K562 (cell line): ENCODE data around the gene A1CF. TPM values are rescaled to one million over a fixed set of nuclear protein-coding genes. Genes with fewer than 3 reads are reported as not detected.

ENCODE experiments used
- ATAC-seq: fragments of 200-7000 bp; cut with Tn5 transposase; 3 replicates; pipeline ENCODE4 v1.9.1; 2020; ENCODE audit warnings: moderate library complexity
- BruUV-seq: library from RNA; stranded (reverse); fragments of 400-500 nt; replicated peaks from 2 replicates; lab custom pipeline; 2021; lab: Mats Ljungman, UMichigan
- CTCF ChIA-PET: fragments of 300-600 bp; formaldehyde crosslinking; extraction: SDS; loops from one replicate; lab custom pipeline; 2021; ENCODE audit warnings: low intra/inter-chr PET ratio; lab: Yijun Ruan, JAX
- POLR2A ChIA-PET: fragments of 300-600, 350-650 bp; sonication (Branson Sonifier 250); formaldehyde crosslinking; extraction: SDS; loops from one replicate; lab custom pipeline; 2021; ENCODE audit warnings: antibody characterized with exemption, inconsistent platforms; lab: Yijun Ruan, JAX
- DNase-seq, 4 experiments: peaks; one replicate each; pipeline versions ENCODE4 v3.0.0 to v3.0.0-alpha.2; 2011 to 2018; ENCODE audit warnings: low spot score in 3 of 4, mixed read lengths in 3 of 4; ENCODE audit errors: extremely low read depth in 1 of 4
- FAIRE-seq: peaks from 2 replicates; lab custom pipeline; 2011; peaks lifted over from hg19 to GRCh38; lab: Jason Lieb, UNC
- H2AFZ ChIP-seq: 2 replicates; pipeline ENCODE4 v1.6.0; 2011; ENCODE audit warnings: low read depth, low read length, control low read depth, inconsistent platforms
- H3K27ac ChIP-seq: fragments of 200-600 bp; 3 replicates; pipeline ENCODE4 v1.8.0; 2011; ENCODE audit warnings: low read depth, mild to moderate bottlenecking, control low read depth, inconsistent platforms, low read length, moderate library complexity, mixed read lengths; ENCODE audit errors: extremely low read depth
- H3K27me3 ChIP-seq, 2 experiments: fragments of 300-600 bp in 1 of 2; 2 replicates in 1 of 2; 3 replicates in 1 of 2; pipeline versions ENCODE4 v1.6.0 to v1.8.0; 2011; ENCODE audit warnings: inconsistent platforms in 2 of 2, low read length in 2 of 2, mild to moderate bottlenecking in 1 of 2, mixed read lengths in 1 of 2, moderate library complexity in 1 of 2; ENCODE audit not compliant: control insufficient read depth in 2 of 2, insufficient read depth in 2 of 2
- H3K36me3 ChIP-seq: fragments of 300-600 bp; 3 replicates; pipeline ENCODE4 v1.8.0; 2011; ENCODE audit warnings: mild to moderate bottlenecking, low read length, inconsistent platforms; ENCODE audit not compliant: control insufficient read depth, insufficient read depth
- H3K4me1 ChIP-seq, 2 experiments: fragments of 200-600 bp in 1 of 2; replicated peaks in 1 of 2; 2 replicates in 1 of 2; 3 replicates in 1 of 2; pipeline versions ENCODE4 v1.5.1 to v1.8.0; 2011; ENCODE audit warnings: inconsistent platforms in 2 of 2, low read length in 2 of 2, mild to moderate bottlenecking in 1 of 2, mixed read lengths in 1 of 2, moderate library complexity in 1 of 2; ENCODE audit not compliant: control insufficient read depth in 2 of 2, insufficient read depth in 2 of 2
- H3K4me2 ChIP-seq: 2 replicates; pipeline ENCODE4 v1.6.1; 2011; ENCODE audit warnings: low read length, control low read depth, inconsistent platforms, mixed read lengths; ENCODE audit not compliant: insufficient read depth
- H3K4me3 ChIP-seq: fragments of 200-600 bp; sonication (generic), shearing (Covaris generic); 2 replicates; pipeline ENCODE4 v1.5.1; 2016; ENCODE audit warnings: control low read depth, inconsistent platforms
- H3K79me2 ChIP-seq: fragments of 200-600 bp; 3 replicates; pipeline ENCODE4 v1.8.0; 2011; ENCODE audit warnings: low read length, inconsistent platforms; ENCODE audit not compliant: control insufficient read depth, insufficient read depth
- H3K9ac ChIP-seq, 2 experiments: 2 replicates each; pipeline versions ENCODE4 v1.6.0 to v1.6.1; 2011; ENCODE audit warnings: low read depth in 2 of 2, low read length in 2 of 2, control low read depth in 1 of 2, inconsistent platforms in 1 of 2, mild to moderate bottlenecking in 1 of 2, mixed read lengths in 1 of 2; ENCODE audit not compliant: insufficient read depth in 1 of 2
- H3K9me1 ChIP-seq: one replicate; pipeline ENCODE4 v1.6.0; 2011; ENCODE audit warnings: inconsistent platforms, mild to moderate bottlenecking, low read length, moderate library complexity; ENCODE audit not compliant: control insufficient read depth, insufficient read depth
- H3K9me3 ChIP-seq: replicated peaks from 2 replicates; pipeline ENCODE4 v1.5.1; 2011; ENCODE audit warnings: low read depth, low read length, inconsistent platforms; ENCODE audit not compliant: control insufficient read depth, insufficient read depth
- H4K20me1 ChIP-seq: replicated peaks from 2 replicates; pipeline ENCODE4 v1.6.1; 2011; ENCODE audit warnings: low read length, inconsistent platforms, mixed read lengths; ENCODE audit not compliant: control insufficient read depth, insufficient read depth
- CBX3 ChIP-seq, 2 experiments: IDR thresholded peaks; 1 replicate in 1 of 2; 2 replicates in 1 of 2; pipeline ENCODE4 v1.6.1; 2012; ENCODE audit warnings: inconsistent platforms in 2 of 2, low read length in 2 of 2, borderline replicate concordance in 1 of 2, control low read depth in 1 of 2
- COPS2 ChIP-seq: fragments of 450-650 bp; conservative IDR thresholded peaks from 2 replicates; pipeline ENCODE4 v1.6.1; 2016; ENCODE audit warnings: mild to moderate bottlenecking, moderate library complexity
- ESRRB ChIP-seq: fragments of 250-450 bp; sonication (Bioruptor Pico); IDR thresholded peaks from 2 replicates; pipeline ENCODE4 v1.5.0; 2020; ENCODE audit warnings: mild to moderate bottlenecking, moderate library complexity, borderline replicate concordance
- KDM1A ChIP-seq, 2 experiments: fragments of 450-650 bp; IDR thresholded peaks; 2 replicates each; pipeline ENCODE4 v1.6.1; 2016; ENCODE audit warnings: mild to moderate bottlenecking in 2 of 2
- KDM5B ChIP-seq: fragments of 200-600 bp; sonication (generic); IDR thresholded peaks from 2 replicates; pipeline ENCODE4 v1.6.1; 2012; ENCODE audit warnings: low read depth, mild to moderate bottlenecking, moderate library complexity, low read length, control low read depth, inconsistent platforms; ENCODE audit not compliant: insufficient replicate concordance
- NEUROD1 ChIP-seq: fragments of 150-350 bp; IDR thresholded peaks from 2 replicates; pipeline ENCODE4 v1.6.1; 2014; ENCODE audit warnings: borderline replicate concordance, low read length, low read depth; ENCODE audit not compliant: partially characterized antibody
- NFIX ChIP-seq: fragments of 250-450 bp; sonication (Bioruptor Pico); IDR thresholded peaks from 2 replicates; pipeline ENCODE4 v1.4.0; 2020; ENCODE audit warnings: low read depth, mild to moderate bottlenecking, moderate library complexity
- POLR2AphosphoS5 ChIP-seq: IDR thresholded peaks from 2 replicates; pipeline ENCODE4 v1.6.1; 2011; ENCODE audit warnings: mild to moderate bottlenecking, low read depth, low read length, moderate library complexity; ENCODE audit not compliant: control insufficient read depth, insufficient read depth
- POLR2G ChIP-seq: fragments of 200-400 bp; formaldehyde crosslinking; IDR thresholded peaks from 2 replicates; pipeline ENCODE4 v1.6.1; 2017; ENCODE audit warnings: low read depth, mild to moderate bottlenecking, antibody characterized with exemption, low read length, moderate library complexity
- SIN3A ChIP-seq, 2 experiments: fragments of 150-350 bp in 1 of 2; IDR thresholded peaks; 2 replicates each; pipeline ENCODE4 v1.6.1; 2011 to 2016; ENCODE audit warnings: borderline replicate concordance in 2 of 2, low read depth in 2 of 2, low read length in 2 of 2, mild to moderate bottlenecking in 2 of 2, moderate library complexity in 2 of 2; ENCODE audit not compliant: control insufficient read depth in 1 of 2
- SMARCB1 ChIP-seq: IDR thresholded peaks from 2 replicates; pipeline ENCODE4 v1.6.1; 2011; ENCODE audit warnings: improper control_type of control experiment, low read depth; ENCODE audit not compliant: insufficient read length
- TEAD1 ChIP-seq, 2 experiments: fragments of 450-650 bp in 1 of 2; sonication (generic) in 1 of 2; formaldehyde crosslinking; IDR thresholded peaks; 2 replicates each; pipeline versions ENCODE4 v1.4.0 to v1.8.0; 2020 to 2022; ENCODE audit warnings: mild to moderate bottlenecking in 2 of 2, missing genetic modification reagents in 1 of 2
- ZNF347 ChIP-seq: fragments of 450-650 bp; formaldehyde crosslinking; IDR thresholded peaks from 2 replicates; pipeline ENCODE4 v1.4.0; 2020; ENCODE audit warnings: low read depth, mild to moderate bottlenecking, moderate library complexity
- ZNF584 ChIP-seq: fragments of 200-800 bp; sonication (Bioruptor generic); IDR thresholded peaks from 2 replicates; pipeline ENCODE4 v1.6.1; 2016; ENCODE audit warnings: low read depth, mild to moderate bottlenecking, missing genetic modification characterization, missing compliant biosample characterization
- WGBS: fragments of 100-300 bp; shearing (Covaris generic); methylation state at CpG from one replicate; pipeline ENCODE4 v1.1.6; 2016; ENCODE audit warnings: low coverage, mixed read lengths; ENCODE audit not compliant: insufficient coverage; ENCODE audit errors: missing lambda C conversion rate; 5-methylcytosine and 5-hydroxymethylcytosine counted together
- in situ Hi-C: fragments of 300-500 bp; cut with MboI; formaldehyde crosslinking; loops from 4 replicates; pipeline ENCODE4 v1.15.0; 2018; ENCODE audit warnings: inconsistent platforms, mixed read lengths
- intact Hi-C: fragments of 100-400 bp; cut with micrococcal nuclease; formaldehyde crosslinking; loops from 2 replicates; pipeline ENCODE4 v1.14.2; 2022
- polyA plus RNA-seq, 8 experiments: library from polyadenylated mRNA; depleted of rRNA in 4 of 8; stranded (reverse) in 5 of 8; unstranded in 3 of 8; fragments of >200 nt; fragmentation: Nextera tagmentation in 2 of 8; fragmentation: Illumina TruSeq in 1 of 8; extraction: Ambion mirVana in 2 of 8; extraction: Trizol in 1 of 8; gene quantifications; 2 replicates each; pipeline versions ENCODE4 v1.2.1 to v1.2.3, GENCODE V29; 2011 to 2014; ENCODE audit warnings: inconsistent platforms in 1 of 8, missing spikeins in 1 of 8
- total RNA-seq, 7 experiments: library from RNA; depleted of rRNA in 6 of 7; stranded (reverse); fragments of >200 nt in 6 of 7; fragmentation: Illumina TruSeq in 2 of 7; extraction: Trizol in 2 of 7; gene quantifications; 2 replicates each; pipeline versions ENCODE4 v1.2.1 to v1.2.3, GENCODE V29; 2011 to 2021; ENCODE audit warnings: low replicate concordance in 1 of 7
- TF ChIP-seq, protein P1 (sequence below): sonication (generic); formaldehyde crosslinking; IDR thresholded peaks from 2 replicates; pipeline ENCODE4 v1.4.0; 2020; ENCODE audit warnings: mild to moderate bottlenecking, missing genetic modification reagents
- TF ChIP-seq, protein P2 (sequence below): sonication (generic); formaldehyde crosslinking; IDR thresholded peaks from 2 replicates; pipeline ENCODE4 v1.8.1; 2023; ENCODE audit warnings: mild to moderate bottlenecking, missing genetic modification reagents, moderate library complexity

A1CF gene
- total and polyA plus RNA-seq, 9 of the 15 experiments (the other 6 are each of a cell fraction or from before 2014, with no cell fraction given) = 0.11 TPM; not detected in 8

DNA sequence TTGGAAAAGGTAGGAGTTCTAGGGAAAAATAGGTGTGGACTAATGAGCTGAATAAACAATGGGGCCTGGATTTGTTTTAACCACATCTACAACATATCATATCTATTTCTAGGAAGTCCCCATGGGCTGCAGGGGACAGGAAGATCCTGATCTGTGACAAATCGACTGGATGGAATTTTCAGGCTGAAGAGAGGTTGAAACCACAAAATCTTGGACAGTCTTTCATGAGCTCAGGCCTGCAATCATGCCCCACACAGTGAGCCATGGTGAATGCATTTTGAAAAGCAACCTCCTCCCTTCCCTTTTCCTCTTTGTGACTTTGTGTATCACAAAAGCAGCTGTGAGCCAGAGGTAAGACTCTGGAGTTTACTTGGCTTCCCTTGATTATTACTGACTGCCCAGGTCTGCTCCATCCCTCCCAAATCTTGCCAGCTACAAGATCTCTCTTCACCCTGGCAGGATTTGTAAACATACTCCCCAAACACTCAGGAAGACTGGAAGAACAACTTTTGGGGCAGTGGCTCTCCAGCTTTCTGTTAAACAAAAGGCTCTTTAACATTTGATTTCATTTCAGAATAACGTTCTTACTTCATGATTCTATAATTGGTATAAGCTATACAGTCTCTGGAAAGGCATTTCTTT, 79.3 kb downstream of the A1CF start:
- intact Hi-C loops = no loop called here
- FAIRE-seq (no peak), DNase-seq (no peak), ATAC-seq (no peak)
- WGBS = 0% methylated on average over 2 of the region's 2 CpGs
- POLR2A ChIA-PET = interaction anchor here (1.3 to 1.4 kb wide), 2 partner anchors 13 to 15 kb away, joined by 3 read pairs; no protein-coding TSS in a partner anchor
- TF ChIP-seq NEUROD1 (no peak), POLR2G (no peak), CBX3 (IDR thresholded peaks at IDR 0.05; ENCODE audit: borderline replicate concordance in 1 of 2, low read length in 2 of 2) (no peak), ESRRB (CRISPR knock-in tag) (no peak), ZNF584 (no peak), NFIX (no peak), COPS2 (no peak), POLR2AphosphoS5 (no peak), SMARCB1 (no peak), TEAD1 (CRISPR knock-in tag; IDR thresholded peaks at IDR 0.05) (no peak), KDM5B (no peak), SIN3A (IDR thresholded peaks at IDR 0.05; ENCODE audit: borderline replicate concordance in 2 of 2, control insufficient read depth in 1 of 2, low read depth in 2 of 2, low read length in 2 of 2) (no peak), KDM1A (IDR thresholded peaks at IDR 0.05) (no peak), ZNF347 (CRISPR knock-in tag) (no peak)
- TF ChIP-seq, protein P1, sequence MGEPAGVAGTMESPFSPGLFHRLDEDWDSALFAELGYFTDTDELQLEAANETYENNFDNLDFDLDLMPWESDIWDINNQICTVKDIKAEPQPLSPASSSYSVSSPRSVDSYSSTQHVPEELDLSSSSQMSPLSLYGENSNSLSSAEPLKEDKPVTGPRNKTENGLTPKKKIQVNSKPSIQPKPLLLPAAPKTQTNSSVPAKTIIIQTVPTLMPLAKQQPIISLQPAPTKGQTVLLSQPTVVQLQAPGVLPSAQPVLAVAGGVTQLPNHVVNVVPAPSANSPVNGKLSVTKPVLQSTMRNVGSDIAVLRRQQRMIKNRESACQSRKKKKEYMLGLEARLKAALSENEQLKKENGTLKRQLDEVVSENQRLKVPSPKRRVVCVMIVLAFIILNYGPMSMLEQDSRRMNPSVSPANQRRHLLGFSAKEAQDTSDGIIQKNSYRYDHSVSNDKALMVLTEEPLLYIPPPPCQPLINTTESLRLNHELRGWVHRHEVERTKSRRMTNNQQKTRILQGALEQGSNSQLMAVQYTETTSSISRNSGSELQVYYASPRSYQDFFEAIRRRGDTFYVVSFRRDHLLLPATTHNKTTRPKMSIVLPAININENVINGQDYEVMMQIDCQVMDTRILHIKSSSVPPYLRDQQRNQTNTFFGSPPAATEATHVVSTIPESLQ = no peak
- TF ChIP-seq, protein P2, sequence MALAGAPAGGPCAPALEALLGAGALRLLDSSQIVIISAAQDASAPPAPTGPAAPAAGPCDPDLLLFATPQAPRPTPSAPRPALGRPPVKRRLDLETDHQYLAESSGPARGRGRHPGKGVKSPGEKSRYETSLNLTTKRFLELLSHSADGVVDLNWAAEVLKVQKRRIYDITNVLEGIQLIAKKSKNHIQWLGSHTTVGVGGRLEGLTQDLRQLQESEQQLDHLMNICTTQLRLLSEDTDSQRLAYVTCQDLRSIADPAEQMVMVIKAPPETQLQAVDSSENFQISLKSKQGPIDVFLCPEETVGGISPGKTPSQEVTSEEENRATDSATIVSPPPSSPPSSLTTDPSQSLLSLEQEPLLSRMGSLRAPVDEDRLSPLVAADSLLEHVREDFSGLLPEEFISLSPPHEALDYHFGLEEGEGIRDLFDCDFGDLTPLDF = no peak
- no peak overlapping the region for H2AFZ ChIP-seq
- no TSS peak for BruUV-seq
- no peak overlapping the region for H3K4me2 ChIP-seq
- H3K27me3 ChIP-seq = no peaks in the 10 kb centered on the region; a peak in 1 of 5 replicates
- no peaks in the 10 kb centered on the region for H3K9me3 ChIP-seq
- CTCF ChIA-PET = no interaction called here
- H3K27ac ChIP-seq = no peak overlapping the region
- H3K9me1 ChIP-seq = no peaks in the 10 kb centered on the region
- H3K36me3 ChIP-seq = no peaks in the 10 kb centered on the region
- no peak overlapping the region for H3K9ac ChIP-seq
- H3K4me1 ChIP-seq = no peaks in the 10 kb centered on the region
- H3K79me2 ChIP-seq = no peaks in the 10 kb centered on the region
- no peaks in the 10 kb centered on the region for H4K20me1 ChIP-seq
- in situ Hi-C loops = no loop called here
- no peak overlapping the region for H3K4me3 ChIP-seq
